ENCODE measurements around the gene METTL3. TPM values are rescaled to one million over a fixed set of nuclear protein-coding genes. Genes with fewer than 3 reads are reported as not detected.

The METTL3 gene
- total and polyA plus RNA-seq, 2 of the 13 experiments (the other 11 are each of a cell fraction or from before 2014, with no cell fraction given): 123 to 130 TPM

DNA sequence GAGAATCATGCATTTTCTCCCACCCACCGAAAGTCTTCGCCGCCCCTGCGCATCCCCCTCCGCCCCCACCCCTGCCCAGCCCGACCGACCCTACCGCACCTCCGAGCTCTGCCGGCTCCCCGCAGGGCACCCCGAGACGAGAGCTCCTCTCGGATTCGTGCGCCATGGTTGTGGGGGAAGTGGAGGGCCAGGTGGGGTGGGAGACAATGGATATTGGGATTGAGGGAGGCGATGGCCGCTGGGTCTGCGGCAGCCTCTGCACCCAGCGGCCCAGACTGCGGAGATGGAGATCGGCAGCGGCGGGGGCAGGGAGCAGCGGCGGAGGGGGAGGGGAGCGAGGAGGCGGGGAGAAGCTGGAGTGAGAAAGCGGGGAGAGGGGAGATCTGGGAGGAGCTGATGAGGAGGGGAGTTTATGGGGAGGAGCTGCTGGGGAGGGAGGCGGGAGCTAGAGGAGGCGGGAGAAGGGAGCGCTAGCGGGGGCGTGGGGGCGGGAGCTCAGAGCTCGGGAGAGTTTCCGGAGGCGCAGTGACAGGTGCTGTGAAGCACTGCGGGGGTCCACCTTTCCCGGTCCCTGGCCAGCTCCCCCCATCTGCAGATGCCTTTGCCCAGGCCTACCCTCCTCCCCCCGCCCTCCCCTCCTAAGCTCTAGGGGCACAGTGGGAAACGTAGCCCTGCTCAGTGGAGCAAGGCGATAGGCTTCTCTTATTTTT, 15.0 kb upstream of the METTL3 start, which contains the start of gene SALL2 (continued):
- TF ChIP-seq, protein P1, sequence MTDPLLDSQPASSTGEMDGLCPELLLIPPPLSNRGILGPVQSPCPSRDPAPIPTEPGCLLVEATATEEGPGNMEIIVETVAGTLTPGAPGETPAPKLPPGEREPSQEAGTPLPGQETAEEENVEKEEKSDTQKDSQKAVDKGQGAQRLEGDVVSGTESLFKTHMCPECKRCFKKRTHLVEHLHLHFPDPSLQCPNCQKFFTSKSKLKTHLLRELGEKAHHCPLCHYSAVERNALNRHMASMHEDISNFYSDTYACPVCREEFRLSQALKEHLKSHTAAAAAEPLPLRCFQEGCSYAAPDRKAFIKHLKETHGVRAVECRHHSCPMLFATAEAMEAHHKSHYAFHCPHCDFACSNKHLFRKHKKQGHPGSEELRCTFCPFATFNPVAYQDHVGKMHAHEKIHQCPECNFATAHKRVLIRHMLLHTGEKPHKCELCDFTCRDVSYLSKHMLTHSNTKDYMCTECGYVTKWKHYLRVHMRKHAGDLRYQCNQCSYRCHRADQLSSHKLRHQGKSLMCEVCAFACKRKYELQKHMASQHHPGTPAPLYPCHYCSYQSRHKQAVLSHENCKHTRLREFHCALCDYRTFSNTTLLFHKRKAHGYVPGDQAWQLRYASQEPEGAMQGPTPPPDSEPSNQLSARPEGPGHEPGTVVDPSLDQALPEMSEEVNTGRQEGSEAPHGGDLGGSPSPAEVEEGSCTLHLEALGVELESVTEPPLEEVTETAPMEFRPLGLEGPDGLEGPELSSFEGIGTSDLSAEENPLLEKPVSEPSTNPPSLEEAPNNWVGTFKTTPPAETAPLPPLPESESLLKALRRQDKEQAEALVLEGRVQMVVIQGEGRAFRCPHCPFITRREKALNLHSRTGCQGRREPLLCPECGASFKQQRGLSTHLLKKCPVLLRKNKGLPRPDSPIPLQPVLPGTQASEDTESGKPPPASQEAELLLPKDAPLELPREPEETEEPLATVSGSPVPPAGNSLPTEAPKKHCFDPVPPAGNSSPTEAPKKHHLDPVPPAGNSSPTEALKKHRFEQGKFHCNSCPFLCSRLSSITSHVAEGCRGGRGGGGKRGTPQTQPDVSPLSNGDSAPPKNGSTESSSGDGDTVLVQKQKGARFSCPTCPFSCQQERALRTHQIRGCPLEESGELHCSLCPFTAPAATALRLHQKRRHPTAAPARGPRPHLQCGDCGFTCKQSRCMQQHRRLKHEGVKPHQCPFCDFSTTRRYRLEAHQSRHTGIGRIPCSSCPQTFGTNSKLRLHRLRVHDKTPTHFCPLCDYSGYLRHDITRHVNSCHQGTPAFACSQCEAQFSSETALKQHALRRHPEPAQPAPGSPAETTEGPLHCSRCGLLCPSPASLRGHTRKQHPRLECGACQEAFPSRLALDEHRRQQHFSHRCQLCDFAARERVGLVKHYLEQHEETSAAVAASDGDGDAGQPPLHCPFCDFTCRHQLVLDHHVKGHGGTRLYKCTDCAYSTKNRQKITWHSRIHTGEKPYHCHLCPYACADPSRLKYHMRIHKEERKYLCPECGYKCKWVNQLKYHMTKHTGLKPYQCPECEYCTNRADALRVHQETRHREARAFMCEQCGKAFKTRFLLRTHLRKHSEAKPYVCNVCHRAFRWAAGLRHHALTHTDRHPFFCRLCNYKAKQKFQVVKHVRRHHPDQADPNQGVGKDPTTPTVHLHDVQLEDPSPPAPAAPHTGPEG (CRISPR knock-in tag; IDR thresholded peaks at IDR 0.05): no peak
- TF ChIP-seq, protein P2, sequence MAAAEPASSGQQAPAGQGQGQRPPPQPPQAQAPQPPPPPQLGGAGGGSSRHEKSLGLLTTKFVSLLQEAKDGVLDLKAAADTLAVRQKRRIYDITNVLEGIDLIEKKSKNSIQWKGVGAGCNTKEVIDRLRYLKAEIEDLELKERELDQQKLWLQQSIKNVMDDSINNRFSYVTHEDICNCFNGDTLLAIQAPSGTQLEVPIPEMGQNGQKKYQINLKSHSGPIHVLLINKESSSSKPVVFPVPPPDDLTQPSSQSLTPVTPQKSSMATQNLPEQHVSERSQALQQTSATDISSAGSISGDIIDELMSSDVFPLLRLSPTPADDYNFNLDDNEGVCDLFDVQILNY (CRISPR knock-in tag; conservative IDR thresholded peaks at IDR 0.05): no peak
- TF ChIP-seq HOXA5 (CRISPR knock-in tag; IDR thresholded peaks at IDR 0.05): peak; percentile 40; the same call in 1 of the 2 replicates
- TF ChIP-seq, protein P3, sequence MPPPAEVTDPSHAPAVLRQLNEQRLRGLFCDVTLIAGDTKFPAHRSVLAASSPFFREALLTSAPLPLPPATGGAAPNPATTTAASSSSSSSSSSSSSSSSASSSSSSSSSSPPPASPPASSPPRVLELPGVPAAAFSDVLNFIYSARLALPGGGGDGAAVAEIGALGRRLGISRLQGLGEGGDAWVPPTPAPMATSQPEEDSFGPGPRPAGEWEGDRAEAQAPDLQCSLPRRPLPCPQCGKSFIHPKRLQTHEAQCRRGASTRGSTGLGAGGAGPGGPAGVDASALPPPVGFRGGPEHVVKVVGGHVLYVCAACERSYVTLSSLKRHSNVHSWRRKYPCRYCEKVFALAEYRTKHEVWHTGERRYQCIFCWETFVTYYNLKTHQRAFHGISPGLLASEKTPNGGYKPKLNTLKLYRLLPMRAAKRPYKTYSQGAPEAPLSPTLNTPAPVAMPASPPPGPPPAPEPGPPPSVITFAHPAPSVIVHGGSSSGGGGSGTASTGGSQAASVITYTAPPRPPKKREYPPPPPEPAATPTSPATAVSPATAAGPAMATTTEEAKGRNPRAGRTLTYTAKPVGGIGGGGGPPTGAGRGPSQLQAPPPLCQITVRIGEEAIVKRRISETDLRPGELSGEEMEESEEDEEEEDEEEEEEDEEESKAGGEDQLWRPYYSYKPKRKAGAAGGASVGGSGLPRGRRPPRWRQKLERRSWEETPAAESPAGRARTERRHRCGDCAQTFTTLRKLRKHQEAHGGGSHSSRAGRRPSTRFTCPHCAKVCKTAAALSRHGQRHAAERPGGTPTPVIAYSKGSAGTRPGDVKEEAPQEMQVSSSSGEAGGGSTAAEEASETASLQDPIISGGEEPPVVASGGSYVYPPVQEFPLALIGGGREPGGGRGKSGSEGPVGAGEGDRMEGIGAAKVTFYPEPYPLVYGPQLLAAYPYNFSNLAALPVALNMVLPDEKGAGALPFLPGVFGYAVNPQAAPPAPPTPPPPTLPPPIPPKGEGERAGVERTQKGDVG (CRISPR knock-in tag; IDR thresholded peaks at IDR 0.05; ENCODE audit: borderline replicate concordance): 0 out of 2 replicates have a peak, but pooled peaks have one; percentile 28
- TF ChIP-seq FOXM1 (CRISPR knock-in tag; IDR thresholded peaks at IDR 0.05): no peak
- 0 out of 2 replicates have a peak, but pooled peaks have one; percentile 17 for TF ChIP-seq ZNF772 (CRISPR knock-in tag; IDR thresholded peaks at IDR 0.05)
- no peak for TF ChIP-seq PTBP1 (IDR thresholded peaks at IDR 0.05; ENCODE audit: low read depth, low read length, poor library complexity, severe bottlenecking)
- TF ChIP-seq, protein P4, sequence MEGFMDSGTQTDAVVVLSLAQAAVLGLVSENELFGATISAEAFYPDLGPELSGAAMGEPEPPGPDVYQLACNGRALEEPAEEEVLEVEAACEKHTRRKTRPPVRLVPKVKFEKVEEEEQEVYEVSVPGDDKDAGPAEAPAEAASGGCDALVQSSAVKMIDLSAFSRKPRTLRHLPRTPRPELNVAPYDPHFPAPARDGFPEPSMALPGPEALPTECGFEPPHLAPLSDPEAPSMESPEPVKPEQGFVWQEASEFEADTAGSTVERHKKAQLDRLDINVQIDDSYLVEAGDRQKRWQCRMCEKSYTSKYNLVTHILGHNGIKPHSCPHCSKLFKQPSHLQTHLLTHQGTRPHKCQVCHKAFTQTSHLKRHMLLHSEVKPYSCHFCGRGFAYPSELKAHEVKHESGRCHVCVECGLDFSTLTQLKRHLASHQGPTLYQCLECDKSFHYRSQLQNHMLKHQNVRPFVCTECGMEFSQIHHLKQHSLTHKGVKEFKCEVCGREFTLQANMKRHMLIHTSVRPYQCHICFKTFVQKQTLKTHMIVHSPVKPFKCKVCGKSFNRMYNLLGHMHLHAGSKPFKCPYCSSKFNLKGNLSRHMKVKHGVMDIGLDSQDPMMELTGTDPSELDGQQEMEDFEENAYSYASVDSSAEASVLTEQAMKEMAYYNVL (CRISPR knock-in tag; IDR thresholded peaks at IDR 0.05; ENCODE audit: borderline replicate concordance): peak; percentile 37; the same call in 1 of the 2 replicates
- TF ChIP-seq TP53 (CRISPR knock-in tag; conservative IDR thresholded peaks at IDR 0.05): no peak
- no peak for TF ChIP-seq ZNF256 (CRISPR knock-in tag; conservative IDR thresholded peaks at IDR 0.05)
- TF ChIP-seq, protein P5, sequence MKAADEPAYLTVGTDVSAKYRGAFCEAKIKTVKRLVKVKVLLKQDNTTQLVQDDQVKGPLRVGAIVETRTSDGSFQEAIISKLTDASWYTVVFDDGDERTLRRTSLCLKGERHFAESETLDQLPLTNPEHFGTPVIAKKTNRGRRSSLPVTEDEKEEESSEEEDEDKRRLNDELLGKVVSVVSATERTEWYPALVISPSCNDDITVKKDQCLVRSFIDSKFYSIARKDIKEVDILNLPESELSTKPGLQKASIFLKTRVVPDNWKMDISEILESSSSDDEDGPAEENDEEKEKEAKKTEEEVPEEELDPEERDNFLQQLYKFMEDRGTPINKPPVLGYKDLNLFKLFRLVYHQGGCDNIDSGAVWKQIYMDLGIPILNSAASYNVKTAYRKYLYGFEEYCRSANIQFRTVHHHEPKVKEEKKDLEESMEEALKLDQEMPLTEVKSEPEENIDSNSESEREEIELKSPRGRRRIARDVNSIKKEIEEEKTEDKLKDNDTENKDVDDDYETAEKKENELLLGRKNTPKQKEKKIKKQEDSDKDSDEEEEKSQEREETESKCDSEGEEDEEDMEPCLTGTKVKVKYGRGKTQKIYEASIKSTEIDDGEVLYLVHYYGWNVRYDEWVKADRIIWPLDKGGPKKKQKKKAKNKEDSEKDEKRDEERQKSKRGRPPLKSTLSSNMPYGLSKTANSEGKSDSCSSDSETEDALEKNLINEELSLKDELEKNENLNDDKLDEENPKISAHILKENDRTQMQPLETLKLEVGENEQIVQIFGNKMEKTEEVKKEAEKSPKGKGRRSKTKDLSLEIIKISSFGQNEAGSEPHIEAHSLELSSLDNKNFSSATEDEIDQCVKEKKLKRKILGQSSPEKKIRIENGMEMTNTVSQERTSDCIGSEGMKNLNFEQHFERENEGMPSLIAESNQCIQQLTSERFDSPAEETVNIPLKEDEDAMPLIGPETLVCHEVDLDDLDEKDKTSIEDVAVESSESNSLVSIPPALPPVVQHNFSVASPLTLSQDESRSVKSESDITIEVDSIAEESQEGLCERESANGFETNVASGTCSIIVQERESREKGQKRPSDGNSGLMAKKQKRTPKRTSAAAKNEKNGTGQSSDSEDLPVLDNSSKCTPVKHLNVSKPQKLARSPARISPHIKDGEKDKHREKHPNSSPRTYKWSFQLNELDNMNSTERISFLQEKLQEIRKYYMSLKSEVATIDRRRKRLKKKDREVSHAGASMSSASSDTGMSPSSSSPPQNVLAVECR (CRISPR knock-in tag; IDR thresholded peaks at IDR 0.05; ENCODE audit: borderline replicate concordance): peak; percentile 72
